Ishikawa (cell line): Measurements from ENCODE around the gene PRKN.

ENCODE experiments used
- CEBPB ChIP-seq: IDR thresholded peaks from 2 replicates; pipeline ENCODE4 v1.6.1; 2012
- CREB1 ChIP-seq: IDR thresholded peaks from 2 replicates; pipeline ENCODE4 v1.6.1; 2012; ENCODE audit warnings: low read depth
- EGR1 ChIP-seq: IDR thresholded peaks from 2 replicates; pipeline ENCODE4 v1.6.1; 2012
- EP300 ChIP-seq: IDR thresholded peaks from 2 replicates; pipeline ENCODE4 v1.6.1; 2012; ENCODE audit warnings: borderline replicate concordance
- FOXM1 ChIP-seq: IDR thresholded peaks from 2 replicates; pipeline ENCODE4 v1.6.1; 2012; ENCODE audit warnings: low read depth, borderline replicate concordance
- MAX ChIP-seq: IDR thresholded peaks from 2 replicates; pipeline ENCODE4 v1.6.1; 2012
- NFIC ChIP-seq: IDR thresholded peaks from 2 replicates; pipeline ENCODE4 v1.6.1; 2012
- RAD21 ChIP-seq: IDR thresholded peaks from 2 replicates; pipeline ENCODE4 v1.6.1; 2012; ENCODE audit warnings: low read depth
- TAF1 ChIP-seq: IDR thresholded peaks from 2 replicates; pipeline ENCODE4 v1.6.1; 2012; ENCODE audit warnings: low read depth, mild to moderate bottlenecking
- TCF12 ChIP-seq: IDR thresholded peaks from 2 replicates; pipeline ENCODE4 v1.6.1; 2012; ENCODE audit warnings: low read depth
- TEAD4 ChIP-seq: IDR thresholded peaks from 2 replicates; pipeline ENCODE4 v1.6.1; 2012
- USF1 ChIP-seq: IDR thresholded peaks from 2 replicates; pipeline ENCODE4 v1.6.1; 2012
- YY1 ChIP-seq: IDR thresholded peaks from 2 replicates; pipeline ENCODE4 v1.6.1; 2012; ENCODE audit warnings: low read depth
- ZBTB7A ChIP-seq: IDR thresholded peaks from 2 replicates; pipeline ENCODE4 v1.6.1; 2012; ENCODE audit warnings: low read depth
- TF ChIP-seq, protein P1 (sequence below): IDR thresholded peaks from 2 replicates; pipeline ENCODE4 v1.6.1; 2012; ENCODE audit warnings: low read depth, mild to moderate bottlenecking

Gene PRKN

DNA sequence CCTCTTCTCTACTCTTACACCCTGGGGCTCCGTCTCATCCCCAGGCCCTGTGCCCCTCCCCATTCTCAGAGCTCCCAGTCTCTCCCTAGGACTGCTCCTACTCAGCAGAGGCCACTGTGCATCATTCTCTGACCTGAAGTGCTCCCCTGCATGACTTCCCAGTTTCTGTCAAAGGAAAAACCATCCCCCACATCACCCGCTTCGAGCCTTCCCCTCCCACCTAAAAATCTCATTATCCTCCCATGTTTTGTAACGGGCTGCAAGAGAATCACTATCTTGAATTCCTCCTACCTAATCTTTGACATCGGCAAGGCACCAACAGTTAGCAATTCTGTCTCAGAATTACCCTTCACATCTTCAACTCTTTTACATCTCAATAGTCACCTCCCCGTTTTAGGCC is 463.0 kb downstream of the PRKN start:
- no peak for TF ChIP-seq EP300
- TF ChIP-seq, protein P1, sequence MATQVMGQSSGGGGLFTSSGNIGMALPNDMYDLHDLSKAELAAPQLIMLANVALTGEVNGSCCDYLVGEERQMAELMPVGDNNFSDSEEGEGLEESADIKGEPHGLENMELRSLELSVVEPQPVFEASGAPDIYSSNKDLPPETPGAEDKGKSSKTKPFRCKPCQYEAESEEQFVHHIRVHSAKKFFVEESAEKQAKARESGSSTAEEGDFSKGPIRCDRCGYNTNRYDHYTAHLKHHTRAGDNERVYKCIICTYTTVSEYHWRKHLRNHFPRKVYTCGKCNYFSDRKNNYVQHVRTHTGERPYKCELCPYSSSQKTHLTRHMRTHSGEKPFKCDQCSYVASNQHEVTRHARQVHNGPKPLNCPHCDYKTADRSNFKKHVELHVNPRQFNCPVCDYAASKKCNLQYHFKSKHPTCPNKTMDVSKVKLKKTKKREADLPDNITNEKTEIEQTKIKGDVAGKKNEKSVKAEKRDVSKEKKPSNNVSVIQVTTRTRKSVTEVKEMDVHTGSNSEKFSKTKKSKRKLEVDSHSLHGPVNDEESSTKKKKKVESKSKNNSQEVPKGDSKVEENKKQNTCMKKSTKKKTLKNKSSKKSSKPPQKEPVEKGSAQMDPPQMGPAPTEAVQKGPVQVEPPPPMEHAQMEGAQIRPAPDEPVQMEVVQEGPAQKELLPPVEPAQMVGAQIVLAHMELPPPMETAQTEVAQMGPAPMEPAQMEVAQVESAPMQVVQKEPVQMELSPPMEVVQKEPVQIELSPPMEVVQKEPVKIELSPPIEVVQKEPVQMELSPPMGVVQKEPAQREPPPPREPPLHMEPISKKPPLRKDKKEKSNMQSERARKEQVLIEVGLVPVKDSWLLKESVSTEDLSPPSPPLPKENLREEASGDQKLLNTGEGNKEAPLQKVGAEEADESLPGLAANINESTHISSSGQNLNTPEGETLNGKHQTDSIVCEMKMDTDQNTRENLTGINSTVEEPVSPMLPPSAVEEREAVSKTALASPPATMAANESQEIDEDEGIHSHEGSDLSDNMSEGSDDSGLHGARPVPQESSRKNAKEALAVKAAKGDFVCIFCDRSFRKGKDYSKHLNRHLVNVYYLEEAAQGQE, result no peak
- no peak for TF ChIP-seq ZBTB7A
- TF ChIP-seq USF1, result no peak
- no peak for TF ChIP-seq CREB1
- TF ChIP-seq EGR1, result no peak
- no peak for TF ChIP-seq TAF1

GRCh38 chr6:162262466-162263196 is 464.9 kb downstream of the PRKN start:
- TF ChIP-seq NFIC (no peak), EP300 (no peak), EGR1 (no peak), RAD21 (no peak), TEAD4 (no peak), TAF1 (no peak)

DNA sequence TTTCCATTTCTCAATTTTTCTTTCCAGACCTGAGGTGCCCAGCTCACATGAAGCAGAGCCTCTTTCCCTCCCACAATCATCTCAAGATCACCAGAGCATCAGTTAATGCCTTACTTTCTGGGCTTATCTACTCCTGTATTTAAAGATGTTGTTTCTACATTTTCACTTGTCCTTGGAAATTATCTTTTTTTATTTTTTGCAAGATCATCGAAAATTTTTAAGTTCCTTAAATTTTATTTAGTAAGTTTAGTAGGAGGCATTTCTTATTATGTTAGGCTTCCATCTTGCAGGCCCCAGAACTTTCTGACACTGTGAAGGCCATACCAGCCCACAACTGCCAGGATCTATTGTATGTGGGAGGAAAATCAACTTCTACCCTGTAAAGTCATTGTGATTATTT is 466.0 kb downstream of the PRKN start:
- TF ChIP-seq EP300 (no peak), TEAD4 (no peak), NFIC (no peak), ZBTB7A (no peak), MAX (no peak), TAF1 (no peak), CREB1 (no peak), CEBPB (no peak), TCF12 (no peak), FOXM1 (no peak), USF1 (no peak), RAD21 (no peak), EGR1 (no peak), YY1 (no peak)
- TF ChIP-seq, protein P1, result no peak

DNA sequence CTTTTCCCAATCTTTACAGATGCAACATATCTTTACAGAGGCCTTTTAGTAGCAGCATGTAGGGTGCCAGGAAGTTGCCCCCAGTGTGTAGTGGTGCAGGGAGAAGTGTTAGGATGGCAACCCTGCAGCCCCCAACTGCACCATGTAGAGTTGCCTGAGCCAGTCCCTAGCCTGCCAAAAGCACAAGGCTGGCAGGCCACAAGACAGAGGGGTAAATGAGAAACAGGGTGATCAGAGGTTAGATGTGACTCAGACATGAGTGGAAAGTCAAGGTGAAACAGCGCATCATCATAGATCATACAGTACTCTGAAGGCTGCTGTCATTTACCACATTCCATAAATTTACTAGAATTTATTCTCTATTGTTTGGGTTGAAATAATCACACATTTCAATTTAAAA is 467.5 kb downstream of the PRKN start:
- TF ChIP-seq MAX (no peak), ZBTB7A (no peak), CREB1 (no peak), NFIC (no peak), RAD21 (no peak), TEAD4 (no peak), CEBPB (no peak), EP300 (no peak), TCF12 (no peak), YY1 (no peak), FOXM1 (no peak), TAF1 (no peak)
- TF ChIP-seq, protein P1, result no peak

- no peak for TF ChIP-seq NFIC
Measured at GRCh38 chr6:162258647-162259046, 468.9 kb downstream of the PRKN start.
